ENCODE results near the gene AKT2.

AKT2 gene

GRCh38 chr19:40232479-40232878 is 52.7 kb downstream of the AKT2 start:
- H3K79me2 ChIP-seq (ENCODE audit: insufficient read depth, low read length): no peaks in the 10 kb centered on the region
- H3K27me3 ChIP-seq (ENCODE audit: low read length): no peaks in the 10 kb centered on the region
- no peak overlapping the region for H3K27ac ChIP-seq (ENCODE audit: low read depth, low read length)
- H3F3A ChIP-seq (ENCODE audit: insufficient read depth): peaks cover 9% of the 10 kb centered on the region; the same call in 1 of the 2 replicates
- no peak overlapping the region for H3K4me2 ChIP-seq (ENCODE audit: low read depth, low read length, poor library complexity, severe bottlenecking)
- H3K4me3 ChIP-seq (ENCODE audit: insufficient read depth, low read length, poor library complexity, severe bottlenecking): no peak overlapping the region
- H3K9me3 ChIP-seq (ENCODE audit: insufficient read depth, low read length): no peaks in the 10 kb centered on the region
- no peaks in the 10 kb centered on the region for H3K9me2 ChIP-seq (replicated peaks; ENCODE audit: insufficient read depth, low read length)
- no peak overlapping the region for H2AFZ ChIP-seq (ENCODE audit: low read depth, low read length, severe bottlenecking)
- no peak for TF ChIP-seq CTCF (IDR thresholded peaks at IDR 0.05; ENCODE audit: insufficient read depth, low read length, poor library complexity, severe bottlenecking)
- TF ChIP-seq EZH2phosphoT487 (conservative IDR thresholded peaks at IDR 0.05; ENCODE audit: low read length): no peak
- no peaks in the 10 kb centered on the region for H4K20me1 ChIP-seq (ENCODE audit: low read depth, low read length)
- H3K36me3 ChIP-seq (ENCODE audit: low read length): no peaks in the 10 kb centered on the region
- H3K9ac ChIP-seq (ENCODE audit: low read length): no peak overlapping the region

GRCh38 chr19:40231544-40232424 is 53.4 kb downstream of the AKT2 start:
- no peaks in the 10 kb centered on the region for H3K36me3 ChIP-seq (ENCODE audit: low read length)
- no peak overlapping the region for H2AFZ ChIP-seq (ENCODE audit: low read depth, low read length, severe bottlenecking)
- TF ChIP-seq CTCF (IDR thresholded peaks at IDR 0.05; ENCODE audit: insufficient read depth, low read length, poor library complexity, severe bottlenecking): no peak
- no peak for TF ChIP-seq EZH2phosphoT487 (conservative IDR thresholded peaks at IDR 0.05; ENCODE audit: low read length)
- H3K79me2 ChIP-seq (ENCODE audit: insufficient read depth, low read length): no peaks in the 10 kb centered on the region
- H3K4me2 ChIP-seq (ENCODE audit: low read depth, low read length, poor library complexity, severe bottlenecking): no peak overlapping the region
- no peaks in the 10 kb centered on the region for H3K27me3 ChIP-seq (ENCODE audit: low read length)
- H3K9me3 ChIP-seq (ENCODE audit: insufficient read depth, low read length): no peaks in the 10 kb centered on the region
- H3K27ac ChIP-seq (ENCODE audit: low read depth, low read length): no peak overlapping the region
- H3K9me2 ChIP-seq (replicated peaks; ENCODE audit: insufficient read depth, low read length): no peaks in the 10 kb centered on the region
- H3K4me3 ChIP-seq (ENCODE audit: insufficient read depth, low read length, poor library complexity, severe bottlenecking): no peak overlapping the region
- H3F3A ChIP-seq (ENCODE audit: insufficient read depth): peaks cover 9% of the 10 kb centered on the region; the same call in 1 of the 2 replicates
- H4K20me1 ChIP-seq (ENCODE audit: low read depth, low read length): no peaks in the 10 kb centered on the region
- no peak overlapping the region for H3K9ac ChIP-seq (ENCODE audit: low read length)

- no peak overlapping the region for H3K4me2 ChIP-seq (ENCODE audit: low read depth, low read length, poor library complexity, severe bottlenecking)
- H3K9ac ChIP-seq (ENCODE audit: low read length): no peak overlapping the region
- TF ChIP-seq EZH2phosphoT487 (conservative IDR thresholded peaks at IDR 0.05; ENCODE audit: low read length) (no peak), CTCF (IDR thresholded peaks at IDR 0.05; ENCODE audit: insufficient read depth, low read length, poor library complexity, severe bottlenecking) (no peak)
Measured at GRCh38 chr19:40231057-40231456, 54.1 kb downstream of the AKT2 start.

More at GRCh38 chr19:40231057-40231456, 54.1 kb downstream of the AKT2 start:
- Histone ChIP-seq H3K4me3 (ENCODE audit: insufficient read depth, low read length, poor library complexity, severe bottlenecking) (no peak overlapping the region), H3K79me2 (ENCODE audit: insufficient read depth, low read length) (no peaks in the 10 kb centered on the region), H3K9me3 (ENCODE audit: insufficient read depth, low read length) (no peaks in the 10 kb centered on the region), H3K36me3 (ENCODE audit: low read length) (no peaks in the 10 kb centered on the region), H3K27me3 (ENCODE audit: low read length) (no peaks in the 10 kb centered on the region), H3F3A (ENCODE audit: insufficient read depth) (peaks cover 9% of the 10 kb centered on the region; the same call in 1 of the 2 replicates), H4K20me1 (ENCODE audit: low read depth, low read length) (no peaks in the 10 kb centered on the region), H3K9me2 (replicated peaks; ENCODE audit: insufficient read depth, low read length) (no peaks in the 10 kb centered on the region), H3K27ac (ENCODE audit: low read depth, low read length) (no peak overlapping the region), H2AFZ (ENCODE audit: low read depth, low read length, severe bottlenecking) (no peak overlapping the region)

Data from SU-DHL-6 (cell line).